Endothelial cell of umbilical vein (primary cell): Measurements from ENCODE around the gene B3GAT1. TPM values are rescaled to one million over a fixed set of nuclear protein-coding genes. Genes with fewer than 3 reads are reported as not detected.

Experiments used
- BruUV-seq: library from RNA; stranded (reverse); fragments of 400-500 nt; replicated peaks from 2 replicates; lab custom pipeline; 2021; lab: Mats Ljungman, UMichigan
- CTCF ChIA-PET: fragments of 300-600, 350-600 bp; sonication (Branson Sonifier 250); formaldehyde crosslinking; loops from one replicate; lab custom pipeline; 2021; ENCODE audit warnings: antibody characterized with exemption, inconsistent platforms; lab: Charles Lee
- POLR2A ChIA-PET: fragments of 300-600, 350-600 bp; sonication (Branson Sonifier 250); formaldehyde crosslinking; loops from one replicate; lab custom pipeline; 2021; ENCODE audit warnings: antibody characterized with exemption, inconsistent platforms; lab: Charles Lee
- DNase-seq: peaks from one replicate; pipeline ENCODE4 v3.0.0-alpha.2; 2011; ENCODE audit warnings: low read depth, low spot score
- FAIRE-seq: peaks from 2 replicates; lab custom pipeline; 2011; peaks lifted over from hg19 to GRCh38; lab: Jason Lieb, UNC
- H2AFZ ChIP-seq: 2 replicates; pipeline ENCODE4 v1.6.0; 2012; ENCODE audit warnings: low read depth, low read length, control low read depth, inconsistent platforms
- H3K27ac ChIP-seq: 2 replicates; pipeline ENCODE4 v1.5.1; 2011; ENCODE audit warnings: low read depth, mild to moderate bottlenecking, control low read depth, low read length, moderate library complexity; ENCODE audit not compliant: insufficient read depth
- H3K27me3 ChIP-seq, 2 experiments: 2 replicates each; pipeline versions ENCODE4 v1.6.0 to v1.6.1; 2011; ENCODE audit warnings: low read length in 2 of 2, mixed read lengths in 1 of 2; ENCODE audit not compliant: control insufficient read depth in 2 of 2, insufficient read depth in 2 of 2
- H3K36me3 ChIP-seq, 2 experiments: 2 replicates in 1 of 2; 3 replicates in 1 of 2; pipeline ENCODE4 v1.5.1; 2011; ENCODE audit warnings: low read length in 2 of 2, mild to moderate bottlenecking in 1 of 2, moderate library complexity in 1 of 2; ENCODE audit not compliant: control insufficient read depth in 2 of 2, insufficient read depth in 2 of 2; ENCODE audit errors: extremely low read depth in 1 of 2
- H3K4me1 ChIP-seq: 3 replicates; pipeline ENCODE4 v1.5.1; 2011; ENCODE audit warnings: mild to moderate bottlenecking, low read length; ENCODE audit not compliant: control insufficient read depth, insufficient read depth; ENCODE audit errors: extremely low read depth
- H3K4me2 ChIP-seq: 2 replicates; pipeline ENCODE4 v1.6.1; 2011; ENCODE audit warnings: low read length, control low read depth, mixed read lengths; ENCODE audit not compliant: insufficient read depth
- H3K4me3 ChIP-seq, 3 experiments: fragments of 200-600 bp in 1 of 3; sonication (generic), shearing (Covaris generic) in 1 of 3; replicated peaks in 1 of 3; 2 replicates each; pipeline ENCODE4 v1.5.1; 2011 to 2016; ENCODE audit warnings: control low read depth in 3 of 3, low read length in 3 of 3, mild to moderate bottlenecking in 2 of 3, inconsistent platforms in 1 of 3, low read depth in 1 of 3, moderate library complexity in 1 of 3; ENCODE audit not compliant: insufficient read depth in 1 of 3
- H3K79me2 ChIP-seq: 2 replicates; pipeline ENCODE4 v1.6.0; 2012; ENCODE audit warnings: low read length, inconsistent platforms; ENCODE audit not compliant: control insufficient read depth, insufficient read depth
- H3K9ac ChIP-seq: replicated peaks from 2 replicates; pipeline ENCODE3; 2011; ENCODE audit warnings: low read length, control low read depth; ENCODE audit not compliant: insufficient read depth; ENCODE audit errors: extremely low read depth
- H3K9me1 ChIP-seq: replicated peaks from 3 replicates; pipeline ENCODE4 v1.6.0; 2011; ENCODE audit warnings: mild to moderate bottlenecking, low read length; ENCODE audit not compliant: control insufficient read depth, insufficient read depth; ENCODE audit errors: extremely low read depth
- H3K9me3 ChIP-seq: replicated peaks from 2 replicates; pipeline ENCODE4 v1.5.1; 2012; ENCODE audit warnings: low read length, inconsistent platforms; ENCODE audit not compliant: control insufficient read depth, insufficient read depth
- H4K20me1 ChIP-seq: replicated peaks from 2 replicates; pipeline ENCODE3; 2011; ENCODE audit warnings: mild to moderate bottlenecking, low read length; ENCODE audit not compliant: control insufficient read depth, insufficient read depth; ENCODE audit errors: extremely low read depth
- CTCF ChIP-seq, 2 donors: IDR thresholded peaks; 1 replicate in 1 of 2; 2 replicates in 1 of 2; pipeline ENCODE4 v1.5.1; 2011; ENCODE audit warnings: low read length in 2 of 2, mild to moderate bottlenecking in 2 of 2, moderate library complexity in 2 of 2, control low read depth in 1 of 2, inconsistent platforms in 1 of 2, low read depth in 1 of 2; ENCODE audit not compliant: insufficient read depth in 1 of 2; ENCODE audit errors: extremely low read depth in 1 of 2
- EZH2 ChIP-seq: IDR thresholded peaks from 2 replicates; pipeline ENCODE4 v1.6.1; 2012; ENCODE audit warnings: borderline replicate concordance, low read depth, mild to moderate bottlenecking, moderate library complexity, low read length, inconsistent platforms; ENCODE audit not compliant: severe bottlenecking
- FOS ChIP-seq: IDR thresholded peaks from 2 replicates; pipeline ENCODE4 v1.6.1; 2011; ENCODE audit warnings: mild to moderate bottlenecking, low read length, moderate library complexity, borderline replicate concordance; ENCODE audit not compliant: insufficient read depth
- GATA2 ChIP-seq: IDR thresholded peaks from 2 replicates; pipeline ENCODE4 v1.7.0; 2011; ENCODE audit warnings: low read depth, mild to moderate bottlenecking, moderate library complexity, mixed read lengths, low read length; ENCODE audit not compliant: insufficient read length, insufficient read depth
- JUN ChIP-seq: IDR thresholded peaks from 2 replicates; pipeline ENCODE4 v1.6.1; 2011; ENCODE audit warnings: borderline replicate concordance, low read depth; ENCODE audit not compliant: insufficient read length, insufficient read depth
- MAX ChIP-seq: IDR thresholded peaks from 2 replicates; pipeline ENCODE4 v1.6.1; 2011; ENCODE audit not compliant: insufficient read depth, insufficient read length
- MYC ChIP-seq: IDR thresholded peaks from one replicate; pipeline ENCODE4 v1.6.1; 2011; ENCODE audit warnings: mild to moderate bottlenecking, low read depth, low read length
- POLR2A ChIP-seq: IDR thresholded peaks from 2 replicates; pipeline ENCODE4 v1.6.1; 2012; ENCODE audit warnings: low read depth, mild to moderate bottlenecking, control low read depth, low read length
- POLR2AphosphoS5 ChIP-seq: IDR thresholded peaks from 2 replicates; pipeline ENCODE4 v1.6.1; 2012; ENCODE audit warnings: low read depth, mild to moderate bottlenecking, control low read depth, low read length, moderate library complexity; ENCODE audit not compliant: insufficient read depth
- dilution Hi-C: fragments of 300-500 bp; cut with MboI; formaldehyde crosslinking; loops from one replicate; pipeline ENCODE4 v1.15.0; 2019; ENCODE audit warnings: low sequenced_read_pairs; ENCODE audit not compliant: extremely low pct_ligation_motif_present
- intact Hi-C: fragments of 100-400 bp; cut with micrococcal nuclease; formaldehyde crosslinking; loops from one replicate; pipeline ENCODE4 v1.10.0; 2022
- polyA plus RNA-seq, 4 experiments: library from polyadenylated mRNA; depleted of rRNA in 3 of 4; stranded (reverse) in 3 of 4; unstranded in 1 of 4; fragments of >200 nt; gene quantifications; 2 replicates each; pipeline versions ENCODE4 v1.2.1 to v1.2.3, GENCODE V29; 2011 to 2012; ENCODE audit warnings: missing spikeins in 1 of 4
- total RNA-seq: library from RNA; stranded (reverse); gene quantifications from 2 replicates; pipeline ENCODE4 v1.2.3, GENCODE V29; 2021

B3GAT1 gene
- total and polyA plus RNA-seq, 2 donors (not counting 3 experiments of a cell fraction or from before 2014, with no cell fraction given): 0.01 TPM; not detected in 1

GRCh38 chr11:134401825-134402809 lies 9.9 kb downstream of the B3GAT1 start:
- no peak overlapping the region for H2AFZ ChIP-seq
- dilution Hi-C loops (no loop called here), intact Hi-C loops (no loop called here)
- BruUV-seq: no TSS peak
- H3K9ac ChIP-seq: no peak overlapping the region
- no peaks in the 10 kb centered on the region for H3K36me3 ChIP-seq
- H3K27ac ChIP-seq: no peak overlapping the region
- H3K4me2 ChIP-seq: no peak overlapping the region
- no peaks in the 10 kb centered on the region for H4K20me1 ChIP-seq
- TF ChIP-seq FOS: no peak
- TF ChIP-seq MAX: no peak
- TF ChIP-seq MYC: no peak
- no peak for TF ChIP-seq CTCF (IDR thresholded peaks at IDR 0.05; ENCODE audit: extremely low read depth in 1 of 2, insufficient read depth in 1 of 2, low read depth in 1 of 2, low read length in 2 of 2)
- TF ChIP-seq EZH2: no peak
- TF ChIP-seq POLR2A: no peak
- TF ChIP-seq GATA2: no peak
- no peak for TF ChIP-seq POLR2AphosphoS5
- no peak for TF ChIP-seq JUN
- ChIA-PET CTCF (no interaction called here), POLR2A (no interaction called here)
- DNase-seq: no peak
- no peaks in the 10 kb centered on the region for H3K9me1 ChIP-seq
- no peak overlapping the region for H3K4me3 ChIP-seq
- H3K9me3 ChIP-seq: no peaks in the 10 kb centered on the region
- H3K4me1 ChIP-seq: no peaks in the 10 kb centered on the region
- H3K79me2 ChIP-seq: no peaks in the 10 kb centered on the region
- no peaks in the 10 kb centered on the region for H3K27me3 ChIP-seq
- FAIRE-seq: no peak
